PC-3 (cell line): ENCODE results near the gene ZNF221.

Source experiments
- CTCF ChIP-seq: fragments of 300-600 bp; sonication (generic); conservative IDR thresholded peaks from 2 replicates; pipeline ENCODE4 v1.5.1; 2017; ENCODE audit warnings: antibody characterized with exemption, low read depth, mild to moderate bottlenecking, low read length
- EZH2phosphoT487 ChIP-seq: fragments of 300-600 bp; sonication (generic); IDR thresholded peaks from 2 replicates; pipeline ENCODE4 v1.6.1; 2018; ENCODE audit warnings: mild to moderate bottlenecking, antibody characterized with exemption, low read length, borderline replicate concordance

- no peak for TF ChIP-seq CTCF
- no peak for TF ChIP-seq EZH2phosphoT487
These were observed 49.3 kb upstream of the ZNF221 start for GRCh38 chr19:43901395-43902390.
